Measurements from ENCODE around the gene ANHX. TPM values are rescaled to one million over a fixed set of nuclear protein-coding genes. Genes with fewer than 3 reads are reported as not detected.

The ANHX gene
- total and polyA plus RNA-seq, 2 experiments from 2014 or later = not detected

- ATAC-seq = no peak
These were observed 20.6 kb upstream of the ANHX start for GRCh38 chr12:133256321-133256720.

More at GRCh38 chr12:133256321-133256720, 20.6 kb upstream of the ANHX start:
- no peak overlapping the region for H2AFZ ChIP-seq
- H3K27ac Mint-ChIP-seq = no peak overlapping the region
- no peak for DNase-seq (ENCODE audit: low spot score)
- H3K4me3 Mint-ChIP-seq = no peak overlapping the region
- H4K20me1 ChIP-seq (replicated peaks; ENCODE audit: insufficient read depth) = no peaks in the 10 kb centered on the region
- peaks cover 14% of the 10 kb centered on the region; the same call in 2 of the 3 replicates for H3K36me3 Mint-ChIP-seq (ENCODE audit: low read depth)
- no peaks in the 10 kb centered on the region for H3K27me3 Mint-ChIP-seq (ENCODE audit: insufficient read depth, low read depth, poor library complexity)
- H3F3A ChIP-seq (replicated peaks; ENCODE audit: low read depth) = no peaks in the 10 kb centered on the region
- no peaks in the 10 kb centered on the region for H3K27me3 ChIP-seq (ENCODE audit: insufficient read depth)
- no peak overlapping the region for H3K4me3 ChIP-seq
- peaks cover 30% of the 10 kb centered on the region for H3K9me3 Mint-ChIP-seq
- H3K4me2 ChIP-seq = no peak overlapping the region
- H3K27ac ChIP-seq (ENCODE audit: low read depth) = no peak overlapping the region
- no peak for TF ChIP-seq CREB1 (CRISPR knock-in tag; IDR thresholded peaks at IDR 0.05; ENCODE audit: low read depth)
- TF ChIP-seq, protein P1, sequence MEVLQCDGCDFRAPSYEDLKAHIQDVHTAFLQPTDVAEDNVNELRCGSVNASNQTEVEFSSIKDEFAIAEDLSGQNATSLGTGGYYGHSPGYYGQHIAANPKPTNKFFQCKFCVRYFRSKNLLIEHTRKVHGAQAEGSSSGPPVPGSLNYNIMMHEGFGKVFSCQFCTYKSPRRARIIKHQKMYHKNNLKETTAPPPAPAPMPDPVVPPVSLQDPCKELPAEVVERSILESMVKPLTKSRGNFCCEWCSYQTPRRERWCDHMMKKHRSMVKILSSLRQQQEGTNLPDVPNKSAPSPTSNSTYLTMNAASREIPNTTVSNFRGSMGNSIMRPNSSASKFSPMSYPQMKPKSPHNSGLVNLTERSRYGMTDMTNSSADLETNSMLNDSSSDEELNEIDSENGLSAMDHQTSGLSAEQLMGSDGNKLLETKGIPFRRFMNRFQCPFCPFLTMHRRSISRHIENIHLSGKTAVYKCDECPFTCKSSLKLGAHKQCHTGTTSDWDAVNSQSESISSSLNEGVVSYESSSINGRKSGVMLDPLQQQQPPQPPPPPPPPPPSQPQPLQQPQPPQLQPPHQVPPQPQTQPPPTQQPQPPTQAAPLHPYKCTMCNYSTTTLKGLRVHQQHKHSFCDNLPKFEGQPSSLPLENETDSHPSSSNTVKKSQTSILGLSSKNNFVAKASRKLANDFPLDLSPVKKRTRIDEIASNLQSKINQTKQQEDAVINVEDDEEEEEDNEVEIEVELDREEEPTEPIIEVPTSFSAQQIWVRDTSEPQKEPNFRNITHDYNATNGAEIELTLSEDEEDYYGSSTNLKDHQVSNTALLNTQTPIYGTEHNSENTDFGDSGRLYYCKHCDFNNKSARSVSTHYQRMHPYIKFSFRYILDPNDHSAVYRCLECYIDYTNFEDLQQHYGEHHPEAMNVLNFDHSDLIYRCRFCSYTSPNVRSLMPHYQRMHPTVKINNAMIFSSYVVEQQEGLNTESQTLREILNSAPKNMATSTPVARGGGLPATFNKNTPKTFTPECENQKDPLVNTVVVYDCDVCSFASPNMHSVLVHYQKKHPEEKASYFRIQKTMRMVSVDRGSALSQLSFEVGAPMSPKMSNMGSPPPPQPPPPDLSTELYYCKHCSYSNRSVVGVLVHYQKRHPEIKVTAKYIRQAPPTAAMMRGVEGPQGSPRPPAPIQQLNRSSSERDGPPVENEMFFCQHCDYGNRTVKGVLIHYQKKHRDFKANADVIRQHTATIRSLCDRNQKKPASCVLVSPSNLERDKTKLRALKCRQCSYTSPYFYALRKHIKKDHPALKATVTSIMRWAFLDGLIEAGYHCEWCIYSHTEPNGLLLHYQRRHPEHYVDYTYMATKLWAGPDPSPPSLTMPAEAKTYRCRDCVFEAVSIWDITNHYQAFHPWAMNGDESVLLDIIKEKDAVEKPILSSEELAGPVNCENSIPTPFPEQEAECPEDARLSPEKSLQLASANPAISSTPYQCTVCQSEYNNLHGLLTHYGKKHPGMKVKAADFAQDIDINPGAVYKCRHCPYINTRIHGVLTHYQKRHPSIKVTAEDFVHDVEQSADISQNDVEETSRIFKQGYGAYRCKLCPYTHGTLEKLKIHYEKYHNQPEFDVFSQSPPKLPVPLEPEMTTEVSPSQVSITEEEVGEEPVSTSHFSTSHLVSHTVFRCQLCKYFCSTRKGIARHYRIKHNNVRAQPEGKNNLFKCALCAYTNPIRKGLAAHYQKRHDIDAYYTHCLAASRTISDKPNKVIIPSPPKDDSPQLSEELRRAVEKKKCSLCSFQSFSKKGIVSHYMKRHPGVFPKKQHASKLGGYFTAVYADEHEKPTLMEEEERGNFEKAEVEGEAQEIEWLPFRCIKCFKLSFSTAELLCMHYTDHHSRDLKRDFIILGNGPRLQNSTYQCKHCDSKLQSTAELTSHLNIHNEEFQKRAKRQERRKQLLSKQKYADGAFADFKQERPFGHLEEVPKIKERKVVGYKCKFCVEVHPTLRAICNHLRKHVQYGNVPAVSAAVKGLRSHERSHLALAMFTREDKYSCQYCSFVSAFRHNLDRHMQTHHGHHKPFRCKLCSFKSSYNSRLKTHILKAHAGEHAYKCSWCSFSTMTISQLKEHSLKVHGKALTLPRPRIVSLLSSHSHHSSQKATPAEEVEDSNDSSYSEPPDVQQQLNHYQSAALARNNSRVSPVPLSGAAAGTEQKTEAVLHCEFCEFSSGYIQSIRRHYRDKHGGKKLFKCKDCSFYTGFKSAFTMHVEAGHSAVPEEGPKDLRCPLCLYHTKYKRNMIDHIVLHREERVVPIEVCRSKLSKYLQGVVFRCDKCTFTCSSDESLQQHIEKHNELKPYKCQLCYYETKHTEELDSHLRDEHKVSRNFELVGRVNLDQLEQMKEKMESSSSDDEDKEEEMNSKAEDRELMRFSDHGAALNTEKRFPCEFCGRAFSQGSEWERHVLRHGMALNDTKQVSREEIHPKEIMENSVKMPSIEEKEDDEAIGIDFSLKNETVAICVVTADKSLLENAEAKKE (CRISPR knock-in tag; IDR thresholded peaks at IDR 0.05) = no peak
- no peak for TF ChIP-seq ETS1 (IDR thresholded peaks at IDR 0.05)
- TF ChIP-seq ZNF331 (CRISPR knock-in tag; IDR thresholded peaks at IDR 0.05; ENCODE audit: low read depth) = no peak
- no peak for TF ChIP-seq REST (IDR thresholded peaks at IDR 0.05; ENCODE audit: unreplicated experiment)
- no peak for TF ChIP-seq POLR2AphosphoS5 (IDR thresholded peaks at IDR 0.05; ENCODE audit: low read depth)
- TF ChIP-seq ZNF114 (CRISPR knock-in tag; IDR thresholded peaks at IDR 0.05) = no peak
- no peak for TF ChIP-seq STAT1 (IDR thresholded peaks at IDR 0.05; ENCODE audit: unreplicated experiment)
- no peak for TF ChIP-seq JUNB (IDR thresholded peaks at IDR 0.05; ENCODE audit: unreplicated experiment)
- TF ChIP-seq CTCF (conservative IDR thresholded peaks at IDR 0.05; ENCODE audit: low read depth in 2 of 2) = no peak
- no peaks in the 10 kb centered on the region for H3K4me1 ChIP-seq (ENCODE audit: insufficient read depth)
- H3K9me2 ChIP-seq (ENCODE audit: insufficient read depth) = no peaks in the 10 kb centered on the region
- no peaks in the 10 kb centered on the region for H3K79me2 ChIP-seq (replicated peaks; ENCODE audit: insufficient read depth)
- no peaks in the 10 kb centered on the region for H3K4me1 Mint-ChIP-seq
- H3K36me3 ChIP-seq (ENCODE audit: insufficient read depth) = no peaks in the 10 kb centered on the region

Measured in GM23338 (cell line).